K562 (cell line): ENCODE measurements around the gene HCRTR1. TPM values are rescaled to one million over a fixed set of nuclear protein-coding genes. Genes with fewer than 3 reads are reported as not detected.

ENCODE experiments used
- ATAC-seq: fragments of 200-7000 bp; cut with Tn5 transposase; 3 replicates; pipeline ENCODE4 v1.9.1; 2020; ENCODE audit warnings: moderate library complexity
- BruUV-seq: library from RNA; stranded (reverse); fragments of 400-500 nt; replicated peaks from 2 replicates; lab custom pipeline; 2021; lab: Mats Ljungman, UMichigan
- CTCF ChIA-PET: fragments of 300-600 bp; formaldehyde crosslinking; extraction: SDS; loops from one replicate; lab custom pipeline; 2021; ENCODE audit warnings: low intra/inter-chr PET ratio; lab: Yijun Ruan, JAX
- POLR2A ChIA-PET: fragments of 300-600, 350-650 bp; sonication (Branson Sonifier 250); formaldehyde crosslinking; extraction: SDS; loops from one replicate; lab custom pipeline; 2021; ENCODE audit warnings: antibody characterized with exemption, inconsistent platforms; lab: Yijun Ruan, JAX
- DNase-seq, 4 experiments: peaks; one replicate each; pipeline versions ENCODE4 v3.0.0 to v3.0.0-alpha.2; 2011 to 2018; ENCODE audit warnings: low spot score in 3 of 4, mixed read lengths in 3 of 4; ENCODE audit errors: extremely low read depth in 1 of 4
- FAIRE-seq: peaks from 2 replicates; lab custom pipeline; 2011; peaks lifted over from hg19 to GRCh38; lab: Jason Lieb, UNC
- H2AFZ ChIP-seq: 2 replicates; pipeline ENCODE4 v1.6.0; 2011; ENCODE audit warnings: low read depth, low read length, control low read depth, inconsistent platforms
- H3K27ac ChIP-seq: fragments of 200-600 bp; 3 replicates; pipeline ENCODE4 v1.8.0; 2011; ENCODE audit warnings: low read depth, mild to moderate bottlenecking, control low read depth, inconsistent platforms, low read length, moderate library complexity, mixed read lengths; ENCODE audit errors: extremely low read depth
- H3K27me3 ChIP-seq, 2 experiments: fragments of 300-600 bp in 1 of 2; 2 replicates in 1 of 2; 3 replicates in 1 of 2; pipeline versions ENCODE4 v1.6.0 to v1.8.0; 2011; ENCODE audit warnings: inconsistent platforms in 2 of 2, low read length in 2 of 2, mild to moderate bottlenecking in 1 of 2, mixed read lengths in 1 of 2, moderate library complexity in 1 of 2; ENCODE audit not compliant: control insufficient read depth in 2 of 2, insufficient read depth in 2 of 2
- H3K36me3 ChIP-seq: fragments of 300-600 bp; 3 replicates; pipeline ENCODE4 v1.8.0; 2011; ENCODE audit warnings: mild to moderate bottlenecking, low read length, inconsistent platforms; ENCODE audit not compliant: control insufficient read depth, insufficient read depth
- H3K4me1 ChIP-seq, 2 experiments: fragments of 200-600 bp in 1 of 2; replicated peaks in 1 of 2; 2 replicates in 1 of 2; 3 replicates in 1 of 2; pipeline versions ENCODE4 v1.5.1 to v1.8.0; 2011; ENCODE audit warnings: inconsistent platforms in 2 of 2, low read length in 2 of 2, mild to moderate bottlenecking in 1 of 2, mixed read lengths in 1 of 2, moderate library complexity in 1 of 2; ENCODE audit not compliant: control insufficient read depth in 2 of 2, insufficient read depth in 2 of 2
- H3K4me2 ChIP-seq: 2 replicates; pipeline ENCODE4 v1.6.1; 2011; ENCODE audit warnings: low read length, control low read depth, inconsistent platforms, mixed read lengths; ENCODE audit not compliant: insufficient read depth
- H3K4me3 ChIP-seq: fragments of 200-600 bp; sonication (generic), shearing (Covaris generic); 2 replicates; pipeline ENCODE4 v1.5.1; 2016; ENCODE audit warnings: control low read depth, inconsistent platforms
- H3K79me2 ChIP-seq: fragments of 200-600 bp; 3 replicates; pipeline ENCODE4 v1.8.0; 2011; ENCODE audit warnings: low read length, inconsistent platforms; ENCODE audit not compliant: control insufficient read depth, insufficient read depth
- H3K9ac ChIP-seq, 2 experiments: 2 replicates each; pipeline versions ENCODE4 v1.6.0 to v1.6.1; 2011; ENCODE audit warnings: low read depth in 2 of 2, low read length in 2 of 2, control low read depth in 1 of 2, inconsistent platforms in 1 of 2, mild to moderate bottlenecking in 1 of 2, mixed read lengths in 1 of 2; ENCODE audit not compliant: insufficient read depth in 1 of 2
- H3K9me1 ChIP-seq: one replicate; pipeline ENCODE4 v1.6.0; 2011; ENCODE audit warnings: inconsistent platforms, mild to moderate bottlenecking, low read length, moderate library complexity; ENCODE audit not compliant: control insufficient read depth, insufficient read depth
- H3K9me3 ChIP-seq: replicated peaks from 2 replicates; pipeline ENCODE4 v1.5.1; 2011; ENCODE audit warnings: low read depth, low read length, inconsistent platforms; ENCODE audit not compliant: control insufficient read depth, insufficient read depth
- H4K20me1 ChIP-seq: replicated peaks from 2 replicates; pipeline ENCODE4 v1.6.1; 2011; ENCODE audit warnings: low read length, inconsistent platforms, mixed read lengths; ENCODE audit not compliant: control insufficient read depth, insufficient read depth
- EWSR1 ChIP-seq: fragments of 450-650 bp; IDR thresholded peaks from 2 replicates; pipeline ENCODE4 v1.6.1; 2018; ENCODE audit warnings: borderline replicate concordance, mild to moderate bottlenecking, low read depth, moderate library complexity; ENCODE audit not compliant: partially characterized antibody
- IRF2 ChIP-seq: sonication (generic); formaldehyde crosslinking; IDR thresholded peaks from 2 replicates; pipeline ENCODE4 v1.8.1; 2022; ENCODE audit warnings: mild to moderate bottlenecking, missing genetic modification reagents
- MECOM ChIP-seq: fragments of 250-450 bp; sonication (Bioruptor Pico); IDR thresholded peaks from 2 replicates; pipeline ENCODE4 v1.8.0; 2022; ENCODE audit warnings: inconsistent platforms
- SAP30 ChIP-seq: fragments of 200-600 bp; sonication (generic); IDR thresholded peaks from 2 replicates; pipeline ENCODE4 v1.6.1; 2012; ENCODE audit warnings: borderline replicate concordance, low read depth, mild to moderate bottlenecking, moderate library complexity, low read length, control low read depth, inconsistent platforms; ENCODE audit not compliant: insufficient read depth, poor library complexity, severe bottlenecking
- ZSCAN29 ChIP-seq: fragments of 450-650 bp; IDR thresholded peaks from 2 replicates; pipeline ENCODE4 v1.6.1; 2017
- WGBS: fragments of 100-300 bp; shearing (Covaris generic); methylation state at CpG from one replicate; pipeline ENCODE4 v1.1.6; 2016; ENCODE audit warnings: low coverage, mixed read lengths; ENCODE audit not compliant: insufficient coverage; ENCODE audit errors: missing lambda C conversion rate; 5-methylcytosine and 5-hydroxymethylcytosine counted together
- in situ Hi-C: fragments of 300-500 bp; cut with MboI; formaldehyde crosslinking; loops from 4 replicates; pipeline ENCODE4 v1.15.0; 2018; ENCODE audit warnings: inconsistent platforms, mixed read lengths
- intact Hi-C: fragments of 100-400 bp; cut with micrococcal nuclease; formaldehyde crosslinking; loops from 2 replicates; pipeline ENCODE4 v1.14.2; 2022
- polyA plus RNA-seq, 8 experiments: library from polyadenylated mRNA; depleted of rRNA in 4 of 8; stranded (reverse) in 5 of 8; unstranded in 3 of 8; fragments of >200 nt; fragmentation: Nextera tagmentation in 2 of 8; fragmentation: Illumina TruSeq in 1 of 8; extraction: Ambion mirVana in 2 of 8; extraction: Trizol in 1 of 8; gene quantifications; 2 replicates each; pipeline versions ENCODE4 v1.2.1 to v1.2.3, GENCODE V29; 2011 to 2014; ENCODE audit warnings: inconsistent platforms in 1 of 8, missing spikeins in 1 of 8
- total RNA-seq, 7 experiments: library from RNA; depleted of rRNA in 6 of 7; stranded (reverse); fragments of >200 nt in 6 of 7; fragmentation: Illumina TruSeq in 2 of 7; extraction: Trizol in 2 of 7; gene quantifications; 2 replicates each; pipeline versions ENCODE4 v1.2.1 to v1.2.3, GENCODE V29; 2011 to 2021; ENCODE audit warnings: low replicate concordance in 1 of 7
- TF ChIP-seq, protein P1 (sequence below), 2 experiments: fragments of 450-650 bp; IDR thresholded peaks; 2 replicates each; pipeline ENCODE4 v1.6.1; 2016

The HCRTR1 gene
- total and polyA plus RNA-seq, 9 of the 15 experiments (the other 6 are each of a cell fraction or from before 2014, with no cell fraction given), result not detected

DNA sequence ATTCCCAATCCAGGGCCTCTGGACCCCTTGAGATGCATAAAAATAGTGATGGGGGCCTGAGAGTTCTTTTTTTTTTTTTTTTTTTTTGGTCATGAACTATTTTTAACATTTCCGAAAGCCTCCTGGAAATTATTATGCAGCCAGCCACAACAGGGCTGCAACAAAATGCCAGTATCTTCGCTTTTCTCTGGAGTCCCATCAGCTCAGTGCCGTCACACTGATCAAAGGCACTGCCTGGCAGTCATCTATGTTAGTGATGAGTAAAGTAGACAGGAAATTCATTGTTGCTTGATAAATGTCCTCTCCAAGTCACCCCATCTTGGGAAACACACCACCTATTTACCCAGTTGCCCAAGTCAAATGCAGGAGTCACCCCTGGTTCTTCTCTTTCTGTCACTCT, 42.4 kb downstream of the HCRTR1 start:
- H3K4me2 ChIP-seq, result no peak overlapping the region
- H3K9ac ChIP-seq, result no peak overlapping the region
- TF ChIP-seq IRF2 (CRISPR knock-in tag) (no peak), EWSR1 (no peak), MECOM (CRISPR knock-in tag) (no peak), ZSCAN29 (no peak), SAP30 (no peak)
- TF ChIP-seq, protein P1, sequence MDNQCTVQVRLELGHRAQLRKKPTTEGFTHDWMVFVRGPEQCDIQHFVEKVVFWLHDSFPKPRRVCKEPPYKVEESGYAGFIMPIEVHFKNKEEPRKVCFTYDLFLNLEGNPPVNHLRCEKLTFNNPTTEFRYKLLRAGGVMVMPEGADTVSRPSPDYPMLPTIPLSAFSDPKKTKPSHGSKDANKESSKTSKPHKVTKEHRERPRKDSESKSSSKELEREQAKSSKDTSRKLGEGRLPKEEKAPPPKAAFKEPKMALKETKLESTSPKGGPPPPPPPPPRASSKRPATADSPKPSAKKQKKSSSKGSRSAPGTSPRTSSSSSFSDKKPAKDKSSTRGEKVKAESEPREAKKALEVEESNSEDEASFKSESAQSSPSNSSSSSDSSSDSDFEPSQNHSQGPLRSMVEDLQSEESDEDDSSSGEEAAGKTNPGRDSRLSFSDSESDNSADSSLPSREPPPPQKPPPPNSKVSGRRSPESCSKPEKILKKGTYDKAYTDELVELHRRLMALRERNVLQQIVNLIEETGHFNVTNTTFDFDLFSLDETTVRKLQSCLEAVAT (IDR thresholded peaks at IDR 0.05), result no peak
- intact Hi-C loops (loop anchor here (5.0 kb wide), 1 partner anchor 752 kb away; no protein-coding TSS in a partner anchor), in situ Hi-C loops (no loop called here)
- H3K27ac ChIP-seq, result no peak overlapping the region
- H3K9me3 ChIP-seq, result no peaks in the 10 kb centered on the region
- H3K9me1 ChIP-seq, result no peaks in the 10 kb centered on the region
- H4K20me1 ChIP-seq, result peaks cover 20% of the 10 kb centered on the region; the same call in 1 of the 2 replicates
- FAIRE-seq, result no peak
- H2AFZ ChIP-seq, result no peak overlapping the region
- 8% methylated on average over 3 of the region's 3 CpGs for WGBS
- no peaks in the 10 kb centered on the region for H3K4me1 ChIP-seq
- peaks cover 40 to 78% of the 10 kb centered on the region in 2 experiments; a peak in 4 of 5 replicates for H3K27me3 ChIP-seq
- DNase-seq, result no peak
- no peak overlapping the region for H3K4me3 ChIP-seq
- no peaks in the 10 kb centered on the region for H3K79me2 ChIP-seq
- BruUV-seq, result no TSS peak
- POLR2A ChIA-PET, result interaction anchor here (0.6 to 1.3 kb wide), 3 partner anchors 66 to 394 kb away, joined by 3 to 4 read pairs (median 3); no protein-coding TSS in a partner anchor
- CTCF ChIA-PET, result no interaction called here
- no peak for ATAC-seq
- no peaks in the 10 kb centered on the region for H3K36me3 ChIP-seq
